ENCODE results near the gene NANP.
"Not testable (repeated sequence)": the region's sequence is repeated elsewhere in the genome, so short reads cannot be mapped to it uniquely, and the experiment has no call there.

The NANP gene

DNA sequence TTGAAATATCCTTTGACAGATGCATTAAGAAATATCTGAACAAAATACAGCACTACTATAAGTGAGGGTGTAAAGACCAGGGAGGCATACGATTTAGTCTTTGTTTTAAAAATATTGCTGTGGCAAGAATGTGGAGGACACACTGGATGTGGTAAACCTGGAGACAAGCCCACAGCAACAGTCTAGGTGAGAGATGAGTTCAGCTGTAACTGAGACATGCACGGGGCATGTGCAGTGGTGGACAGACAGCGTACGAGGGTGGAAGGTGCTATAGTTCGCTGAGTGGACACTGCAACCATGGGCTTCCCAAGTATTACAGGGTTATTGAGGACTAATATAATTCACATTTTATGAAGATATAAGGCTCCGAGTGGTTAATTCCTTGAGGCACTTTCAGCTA lies 1.8 kb downstream of the NANP start:
- Mint-ChIP-seq H3K27ac (no peak overlapping the region), H3K9me3 (peaks cover 22% of the 10 kb centered on the region), H3K4me1 (peaks cover 58% of the 10 kb centered on the region), H3K27me3 (ENCODE audit: low read depth, poor library complexity) (no peaks in the 10 kb centered on the region), H3K36me3 (ENCODE audit: low read depth) (peaks cover 46% of the 10 kb centered on the region), H3K4me3 (peak overlapping the region; percentile 88)
- no peak for DNase-seq
- TF ChIP-seq, protein P1, sequence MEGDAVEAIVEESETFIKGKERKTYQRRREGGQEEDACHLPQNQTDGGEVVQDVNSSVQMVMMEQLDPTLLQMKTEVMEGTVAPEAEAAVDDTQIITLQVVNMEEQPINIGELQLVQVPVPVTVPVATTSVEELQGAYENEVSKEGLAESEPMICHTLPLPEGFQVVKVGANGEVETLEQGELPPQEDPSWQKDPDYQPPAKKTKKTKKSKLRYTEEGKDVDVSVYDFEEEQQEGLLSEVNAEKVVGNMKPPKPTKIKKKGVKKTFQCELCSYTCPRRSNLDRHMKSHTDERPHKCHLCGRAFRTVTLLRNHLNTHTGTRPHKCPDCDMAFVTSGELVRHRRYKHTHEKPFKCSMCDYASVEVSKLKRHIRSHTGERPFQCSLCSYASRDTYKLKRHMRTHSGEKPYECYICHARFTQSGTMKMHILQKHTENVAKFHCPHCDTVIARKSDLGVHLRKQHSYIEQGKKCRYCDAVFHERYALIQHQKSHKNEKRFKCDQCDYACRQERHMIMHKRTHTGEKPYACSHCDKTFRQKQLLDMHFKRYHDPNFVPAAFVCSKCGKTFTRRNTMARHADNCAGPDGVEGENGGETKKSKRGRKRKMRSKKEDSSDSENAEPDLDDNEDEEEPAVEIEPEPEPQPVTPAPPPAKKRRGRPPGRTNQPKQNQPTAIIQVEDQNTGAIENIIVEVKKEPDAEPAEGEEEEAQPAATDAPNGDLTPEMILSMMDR (IDR thresholded peaks at IDR 0.05) = no peak

DNA sequence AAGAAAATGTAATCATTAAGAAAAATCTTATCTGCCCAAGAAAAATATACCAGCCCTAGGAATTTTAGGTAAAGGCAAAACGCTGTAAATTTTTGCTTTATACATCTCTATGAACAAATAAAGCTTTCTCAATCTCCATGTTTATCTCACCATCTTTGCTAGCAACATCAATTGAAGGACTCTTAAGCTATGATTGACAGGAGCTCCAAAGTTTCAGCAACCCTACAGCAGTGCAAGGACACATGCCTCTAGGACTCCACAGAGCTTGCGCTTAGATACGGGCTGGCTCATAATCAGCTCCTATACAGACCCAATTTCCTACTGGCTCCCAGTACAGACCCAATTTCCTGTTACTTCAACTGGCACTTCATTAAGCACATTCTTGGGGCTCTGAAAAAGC lies 4.3 kb downstream of the NANP start:
- peaks cover 9% of the 10 kb centered on the region for H3K9me3 Mint-ChIP-seq
- H3K4me1 Mint-ChIP-seq = peaks cover 45% of the 10 kb centered on the region
- H3K27ac Mint-ChIP-seq = no peak overlapping the region
- H3K36me3 Mint-ChIP-seq (ENCODE audit: low read depth) = peaks cover 49% of the 10 kb centered on the region
- no peaks in the 10 kb centered on the region for H3K27me3 Mint-ChIP-seq (ENCODE audit: low read depth, poor library complexity)
- no peak overlapping the region for H3K4me3 Mint-ChIP-seq
- no peak for DNase-seq
- TF ChIP-seq, protein P1 (IDR thresholded peaks at IDR 0.05) = no peak

DNA sequence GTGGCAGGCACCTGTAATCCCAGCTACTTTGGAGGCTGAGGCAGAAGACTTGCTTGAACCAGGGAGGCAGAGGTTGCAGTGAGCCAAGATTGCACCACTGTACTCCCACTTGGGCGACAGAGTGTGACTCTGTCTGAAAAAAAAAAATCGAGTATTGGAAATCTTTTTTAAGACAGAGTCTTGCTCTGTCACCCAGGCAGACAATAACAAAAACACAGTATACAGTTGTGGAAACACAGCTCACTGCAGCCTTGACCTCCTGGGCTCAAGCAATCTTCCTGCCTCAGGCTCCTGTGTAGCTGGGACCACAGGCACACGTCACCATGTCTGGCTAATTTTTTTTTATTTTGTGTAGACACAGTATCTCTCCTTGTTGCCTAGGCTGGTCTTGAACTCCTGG lies 15.0 kb downstream of the NANP start:
- no peaks in the 10 kb centered on the region for H3K4me1 Mint-ChIP-seq
- TF ChIP-seq, protein P1 (IDR thresholded peaks at IDR 0.05) = no peak
- no peaks in the 10 kb centered on the region for H3K27me3 Mint-ChIP-seq (ENCODE audit: low read depth, poor library complexity)
- no peak for DNase-seq
- no peaks in the 10 kb centered on the region for H3K9me3 Mint-ChIP-seq
- H3K36me3 Mint-ChIP-seq (ENCODE audit: low read depth) = peaks cover 9% of the 10 kb centered on the region
- no peak overlapping the region for H3K27ac Mint-ChIP-seq
- no peak overlapping the region for H3K4me3 Mint-ChIP-seq

DNA sequence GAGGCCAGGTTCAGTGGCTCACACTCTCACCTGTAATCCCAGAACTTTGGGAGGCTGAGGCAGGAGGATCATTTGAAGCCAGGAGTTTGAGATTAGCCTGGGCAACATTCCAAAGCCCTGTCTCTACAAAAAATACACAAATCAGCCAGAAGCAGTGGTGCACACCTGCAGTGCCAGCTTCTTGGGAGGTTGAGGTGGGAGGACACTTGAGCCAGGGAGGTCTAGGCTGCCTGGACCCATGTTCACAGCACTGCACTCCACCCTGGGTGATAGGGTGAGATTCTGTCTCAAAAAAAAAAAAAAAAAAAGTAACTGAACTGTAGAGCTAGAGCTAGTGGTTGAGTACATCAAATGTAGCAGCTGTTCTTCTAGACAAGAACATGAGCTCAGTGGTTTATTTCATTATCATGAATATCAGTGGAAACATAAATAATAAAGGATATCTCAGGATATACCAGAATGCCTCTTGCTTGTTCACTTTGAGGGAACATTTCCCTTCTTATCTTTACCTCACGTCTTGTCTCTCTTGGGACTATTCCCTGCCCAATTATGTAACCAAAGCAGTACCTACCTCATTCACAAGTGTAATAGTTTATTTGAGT lies 17.6 kb downstream of the NANP start:
- DNase-seq = no peak
- H3K4me3 Mint-ChIP-seq = no peak overlapping the region
- no peaks in the 10 kb centered on the region for H3K36me3 Mint-ChIP-seq (ENCODE audit: low read depth)
- H3K27ac Mint-ChIP-seq = no peak overlapping the region
- no peaks in the 10 kb centered on the region for H3K9me3 Mint-ChIP-seq
- TF ChIP-seq, protein P1 (IDR thresholded peaks at IDR 0.05) = no peak
- no peaks in the 10 kb centered on the region for H3K4me1 Mint-ChIP-seq
- no peaks in the 10 kb centered on the region for H3K27me3 Mint-ChIP-seq (ENCODE audit: low read depth, poor library complexity)

DNA sequence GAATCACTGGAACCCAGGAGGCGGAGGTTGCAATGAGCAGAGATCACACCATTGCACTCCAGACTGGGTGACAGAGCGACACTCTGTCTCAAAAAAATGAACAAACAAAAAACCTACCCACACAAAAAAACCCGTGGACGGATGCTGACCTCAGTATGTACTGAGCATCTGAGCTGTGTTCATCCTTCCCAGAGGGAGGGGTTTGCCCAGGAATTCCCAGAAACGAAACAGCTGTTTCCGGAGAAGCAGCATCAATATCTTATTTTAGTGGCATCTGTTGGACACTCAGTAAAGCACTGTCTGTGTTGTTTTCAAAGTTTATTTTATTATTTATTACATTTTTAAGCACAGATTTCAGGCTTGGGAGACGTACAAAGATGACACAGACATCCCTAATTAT lies 18.7 kb downstream of the NANP start:
- no peak overlapping the region for H3K4me3 Mint-ChIP-seq
- H3K27ac Mint-ChIP-seq = no peak overlapping the region
- H3K4me1 Mint-ChIP-seq = no peaks in the 10 kb centered on the region
- H3K36me3 Mint-ChIP-seq (ENCODE audit: low read depth) = no peaks in the 10 kb centered on the region
- DNase-seq = no peak
- no peaks in the 10 kb centered on the region for H3K27me3 Mint-ChIP-seq (ENCODE audit: low read depth, poor library complexity)
- no peaks in the 10 kb centered on the region for H3K9me3 Mint-ChIP-seq
- TF ChIP-seq, protein P1 (IDR thresholded peaks at IDR 0.05) = no peak

DNA sequence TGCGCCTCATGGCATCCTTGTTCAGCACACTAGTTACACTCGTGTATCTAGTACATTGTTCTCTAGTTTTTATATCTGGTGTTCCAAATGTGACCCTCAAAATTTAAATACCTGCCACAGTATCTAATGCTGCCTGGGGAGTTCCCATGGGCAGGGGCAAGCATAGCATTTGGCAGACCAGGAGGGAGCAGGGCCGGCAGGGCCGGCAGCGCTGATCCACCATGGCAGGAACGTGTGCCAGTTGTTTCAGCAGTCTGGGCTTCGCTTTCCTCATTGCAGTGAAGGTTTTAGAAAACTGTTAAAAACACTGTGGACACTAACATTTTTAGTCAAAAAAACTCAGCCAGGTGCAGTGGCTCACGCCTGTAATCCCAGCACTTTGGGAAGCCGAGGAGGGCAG lies 19.2 kb downstream of the NANP start:
- DNase-seq = no peak
- Mint-ChIP-seq H3K36me3 (ENCODE audit: low read depth) (no peaks in the 10 kb centered on the region), H3K9me3 (no peaks in the 10 kb centered on the region), H3K27ac (no peak overlapping the region), H3K4me3 (no peak overlapping the region), H3K27me3 (ENCODE audit: low read depth, poor library complexity) (no peaks in the 10 kb centered on the region), H3K4me1 (no peaks in the 10 kb centered on the region)
- TF ChIP-seq, protein P1 (IDR thresholded peaks at IDR 0.05) = no peak

DNA sequence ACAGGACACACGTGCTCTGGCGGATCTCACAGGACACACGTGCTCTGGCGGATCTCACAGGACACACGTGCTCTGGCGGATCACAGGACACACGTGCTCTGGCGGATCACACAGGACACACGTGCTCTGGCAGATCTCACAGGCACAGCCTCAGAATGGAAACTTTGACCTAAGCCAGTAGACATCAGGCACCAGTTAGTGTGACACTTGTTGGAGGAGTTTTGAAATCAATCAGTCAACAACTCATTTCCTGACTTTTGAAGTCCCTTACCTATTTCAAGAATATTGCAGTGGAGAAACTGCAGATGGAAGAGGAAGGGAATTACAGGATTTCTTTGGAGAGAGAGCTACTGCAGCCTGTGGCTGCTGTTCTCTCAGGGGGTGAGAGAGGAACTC lies 20.9 kb downstream of the NANP start:
- H3K9me3 Mint-ChIP-seq; H3K27me3 Mint-ChIP-seq (ENCODE audit: low read depth, poor library complexity); H3K36me3 Mint-ChIP-seq (ENCODE audit: low read depth); H3K4me3 Mint-ChIP-seq; H3K4me1 Mint-ChIP-seq; H3K27ac Mint-ChIP-seq; DNase-seq: not testable (repeated sequence)

DNA sequence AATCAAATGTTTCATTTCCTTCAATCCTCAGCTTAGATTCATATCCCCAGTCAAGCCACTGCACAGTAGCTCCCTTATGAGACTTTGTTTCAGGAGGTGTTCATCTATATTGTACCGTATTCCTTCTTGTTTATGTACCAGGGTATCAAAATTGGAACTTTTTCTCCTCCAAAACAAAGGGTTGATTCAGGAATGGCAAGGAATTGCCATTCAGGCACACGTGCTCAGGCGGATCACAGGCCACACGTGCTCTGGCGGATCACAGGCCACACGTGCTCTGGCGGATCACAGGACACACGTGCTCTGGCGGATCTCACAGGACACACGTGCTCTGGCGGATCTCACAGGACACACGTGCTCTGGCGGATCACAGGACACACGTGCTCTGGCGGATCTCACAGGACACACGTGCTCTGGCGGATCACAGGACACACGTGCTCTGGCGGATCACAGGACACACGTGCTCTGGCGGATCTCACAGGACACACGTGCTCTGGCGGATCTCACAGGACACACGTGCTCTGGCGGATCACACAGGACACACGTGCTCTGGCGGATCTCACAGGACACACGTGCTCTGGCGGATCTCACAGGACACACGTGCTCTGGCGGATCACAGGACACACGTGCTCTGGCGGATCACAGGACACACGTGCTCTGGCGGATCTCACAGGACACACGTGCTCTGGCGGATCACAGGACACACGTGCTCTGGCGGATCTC lies 21.5 kb downstream of the NANP start:
- not testable (repeated sequence) for DNase-seq; H3K4me3 Mint-ChIP-seq; H3K9me3 Mint-ChIP-seq; H3K27me3 Mint-ChIP-seq (ENCODE audit: low read depth, poor library complexity); H3K36me3 Mint-ChIP-seq (ENCODE audit: low read depth); H3K4me1 Mint-ChIP-seq; H3K27ac Mint-ChIP-seq

All from nephron progenitor cell (in vitro differentiated cells).